ENCODE measurements around the gene RERE.

RERE gene

DNA sequence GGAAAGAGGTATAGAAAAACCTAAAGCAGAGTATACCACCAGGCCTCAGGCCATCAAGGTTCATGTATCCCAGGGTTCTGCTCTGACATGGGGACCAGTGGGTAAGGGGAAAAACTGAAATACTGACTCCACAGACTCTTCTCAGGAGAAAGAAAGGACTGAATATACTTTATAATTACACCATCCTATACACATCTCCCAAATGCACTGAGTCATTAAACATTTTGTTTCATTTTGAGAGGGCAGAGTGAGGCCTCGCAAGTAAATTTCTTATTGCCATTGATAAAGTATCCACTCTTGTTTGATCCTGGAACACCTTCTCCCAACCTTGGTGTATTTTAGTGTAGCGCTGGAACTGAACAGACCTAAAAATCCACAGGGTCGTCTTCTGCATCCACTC is 251.6 kb downstream of the RERE start:
- no peak for DNase-seq

DNA sequence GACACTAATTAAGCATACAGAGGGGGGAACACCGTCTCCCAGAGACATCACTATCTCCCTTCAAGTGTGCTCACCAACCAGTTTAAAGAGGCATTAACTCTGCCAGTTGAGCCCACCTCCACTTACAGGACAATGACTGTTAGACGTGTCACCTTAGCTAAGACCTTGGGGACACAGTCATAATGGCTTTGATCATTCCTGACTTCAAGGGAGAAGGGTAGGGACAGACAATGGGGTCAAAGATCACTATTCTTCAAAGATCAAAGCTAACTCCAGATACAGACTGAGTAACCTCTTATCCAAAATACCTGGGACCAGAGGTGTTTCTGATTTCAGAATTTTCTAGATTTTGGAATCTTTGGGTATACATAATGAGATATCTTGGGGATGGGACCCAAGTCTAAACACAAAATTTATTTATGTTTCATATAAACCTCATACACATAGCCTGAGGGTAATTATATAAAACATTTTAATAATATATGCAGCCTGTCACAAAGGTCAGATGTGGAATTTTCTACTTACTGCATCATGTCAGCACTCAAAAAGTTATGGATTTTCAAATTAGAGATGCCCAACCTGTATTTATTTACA is 253.4 kb downstream of the RERE start:
- DNase-seq: no peak

DNA sequence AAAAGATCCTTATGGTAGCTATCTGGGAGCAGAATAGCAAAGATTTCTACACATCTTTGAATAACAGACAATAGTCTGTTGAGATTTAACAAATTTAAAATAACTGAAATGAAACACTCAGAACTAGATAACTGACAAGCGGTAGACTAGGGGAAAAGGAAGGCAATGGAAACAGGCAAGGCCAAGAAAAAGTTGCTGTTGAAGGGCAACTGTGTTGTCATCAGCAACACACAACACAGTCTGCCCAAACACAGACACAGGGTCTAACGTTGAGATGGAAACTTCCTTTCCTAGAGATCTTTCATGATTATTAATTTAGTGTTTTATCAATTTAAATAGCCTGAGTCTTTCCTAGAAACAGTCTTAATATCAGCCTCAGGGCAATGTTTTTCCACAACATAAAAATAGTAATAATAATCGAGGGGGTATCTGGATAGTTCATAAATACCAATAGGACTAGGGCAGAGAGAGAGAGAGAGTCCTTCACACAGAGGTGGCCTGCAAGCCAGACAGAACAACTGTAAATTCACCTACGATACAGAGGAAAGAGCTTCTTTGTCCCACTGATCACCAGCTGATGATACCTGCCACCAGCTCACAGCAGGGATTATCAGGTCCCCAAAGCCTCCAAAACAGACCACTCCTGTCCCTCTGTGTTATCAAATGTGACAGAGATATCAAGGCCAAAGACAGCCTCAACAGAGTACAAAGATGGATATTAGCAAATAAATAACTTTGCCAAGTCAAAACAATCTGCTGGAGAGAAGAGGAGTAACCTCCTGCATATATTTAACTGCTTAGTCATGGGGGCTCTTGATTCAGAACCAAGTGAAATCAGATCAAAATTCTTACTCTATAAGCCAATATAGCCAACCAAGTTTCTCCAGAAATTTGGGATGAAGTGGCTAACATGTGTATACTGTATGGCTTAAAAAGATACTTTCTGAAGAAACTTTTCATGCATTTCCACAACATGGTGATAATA is 254.3 kb downstream of the RERE start:
- DNase-seq: no peak

DNA sequence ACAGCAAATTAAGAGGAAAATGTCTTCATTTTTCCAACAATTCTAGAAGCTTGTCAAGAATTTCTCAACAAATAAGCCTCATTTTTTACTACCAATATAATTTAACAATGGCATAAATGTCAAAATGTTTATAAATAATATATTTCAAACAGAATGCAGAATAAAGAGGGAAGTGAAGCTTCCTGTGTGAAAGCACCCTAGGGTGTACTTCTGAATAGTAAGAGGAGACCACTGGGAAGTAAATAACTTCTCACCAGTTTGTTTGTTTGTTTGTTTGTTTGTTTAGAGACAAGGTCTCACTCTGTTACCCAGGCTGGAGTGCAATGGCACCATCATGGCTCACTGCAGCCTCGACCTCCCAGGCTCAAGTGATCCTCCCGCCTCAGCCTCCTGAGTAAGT is 255.2 kb downstream of the RERE start:
- DNase-seq: no peak

DNA sequence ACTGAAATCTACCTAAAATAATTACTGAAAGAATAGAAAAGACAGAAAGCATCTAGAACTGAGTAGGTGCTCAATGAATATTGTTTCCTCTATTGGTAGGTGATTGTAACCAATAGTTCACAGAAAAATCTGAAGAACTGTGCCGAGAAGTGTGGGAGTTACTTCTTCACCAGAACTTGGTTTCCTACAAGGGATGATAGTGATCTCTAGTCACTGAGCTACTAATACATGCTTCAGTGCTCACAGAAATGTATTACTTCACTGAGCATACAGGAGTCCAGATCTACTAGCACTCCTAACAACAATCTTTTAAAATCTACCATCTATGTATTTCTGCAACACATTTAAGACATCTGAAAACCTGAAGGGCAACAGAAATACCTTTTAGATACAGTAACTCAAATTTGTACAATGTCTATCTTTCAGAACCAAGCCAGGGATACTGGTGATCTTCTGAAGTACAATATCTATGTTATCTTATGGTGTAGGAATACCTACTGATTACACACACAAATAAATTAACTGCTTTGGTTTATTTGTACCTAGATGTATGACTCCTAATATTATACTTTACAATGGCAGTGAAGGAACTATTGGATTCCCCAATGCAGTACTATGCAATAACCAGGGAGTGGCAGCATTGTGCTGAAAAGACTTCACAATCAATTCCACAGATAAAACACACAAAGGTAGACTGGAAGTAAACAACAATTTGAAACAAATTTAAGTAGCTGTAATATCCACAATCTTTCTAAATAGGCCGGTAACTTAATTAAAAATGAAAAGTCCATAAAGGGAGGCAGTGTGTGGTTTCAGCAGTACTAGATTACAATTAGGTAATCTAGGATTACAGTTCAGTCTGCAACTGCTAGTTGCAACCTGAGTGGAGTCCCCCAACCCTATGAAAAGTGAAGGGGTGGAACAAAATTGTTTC is 256.6 kb downstream of the RERE start:
- peak in 1 of 2 donors; percentile 71 for DNase-seq

DNA sequence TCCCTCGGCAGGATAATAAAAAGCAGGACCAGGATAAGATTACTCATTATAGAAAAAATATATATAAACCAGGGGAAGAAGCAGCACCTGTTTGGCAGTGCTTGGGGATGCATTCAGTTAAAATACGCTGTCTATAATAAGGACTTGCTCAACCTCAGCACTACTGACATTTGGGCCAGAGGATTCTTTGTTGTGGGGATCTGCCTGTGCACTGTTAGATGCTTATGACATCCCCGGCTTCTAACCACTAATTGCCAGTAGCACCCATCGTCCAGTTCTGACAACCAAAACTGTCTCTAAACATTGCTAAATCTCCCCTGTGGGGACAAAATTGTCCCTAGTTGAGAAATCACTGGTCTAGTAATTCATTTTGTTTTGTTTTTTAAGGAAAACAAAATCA is 257.4 kb downstream of the RERE start:
- DNase-seq: no peak

DNA sequence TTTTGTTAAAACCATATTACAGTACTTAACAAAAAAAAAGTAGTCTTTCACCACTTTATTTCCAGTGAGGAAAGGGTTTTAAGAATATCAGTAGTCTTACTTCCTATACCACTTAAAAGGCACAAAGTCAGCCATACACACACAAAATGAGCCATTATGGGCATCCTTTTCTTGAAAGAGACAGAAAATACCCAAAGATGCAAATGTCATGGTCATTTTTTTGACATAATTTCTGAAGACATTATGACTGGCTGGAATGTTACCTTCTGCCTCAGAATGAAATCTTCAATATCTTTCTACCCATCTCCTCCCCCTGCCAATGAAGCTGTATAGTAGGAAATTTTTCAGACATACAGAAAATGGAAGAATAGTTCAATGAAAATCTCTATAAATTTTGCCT is 261.9 kb downstream of the RERE start:
- DNase-seq: no peak

DNA sequence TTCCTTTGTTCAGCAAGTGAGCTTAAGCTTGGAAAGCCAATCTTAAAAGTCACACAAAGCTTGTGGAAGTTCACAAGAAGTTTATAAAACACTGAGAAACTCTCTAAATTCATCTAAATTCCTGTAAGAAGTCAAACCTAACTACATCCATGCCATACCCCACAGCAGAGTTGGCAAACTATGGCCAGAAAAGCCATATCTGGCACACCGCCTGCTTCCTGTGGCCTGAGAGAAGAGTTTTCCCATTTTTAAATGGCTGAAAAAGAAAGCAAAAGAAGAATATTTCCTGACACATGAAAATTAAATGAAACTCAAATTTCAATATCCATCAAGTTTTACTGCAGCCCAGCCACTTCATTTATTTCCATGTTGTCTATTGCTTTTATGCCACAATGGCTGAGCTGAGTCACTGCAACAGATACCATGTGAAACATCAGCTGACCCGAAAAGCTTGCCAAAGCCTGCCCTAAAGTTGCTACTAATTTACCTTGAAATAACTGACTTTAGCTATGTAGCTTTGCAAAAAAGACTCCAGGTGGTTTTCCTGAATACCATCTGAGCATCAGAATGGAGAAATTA is 262.4 kb downstream of the RERE start:
- no peak for DNase-seq

DNA sequence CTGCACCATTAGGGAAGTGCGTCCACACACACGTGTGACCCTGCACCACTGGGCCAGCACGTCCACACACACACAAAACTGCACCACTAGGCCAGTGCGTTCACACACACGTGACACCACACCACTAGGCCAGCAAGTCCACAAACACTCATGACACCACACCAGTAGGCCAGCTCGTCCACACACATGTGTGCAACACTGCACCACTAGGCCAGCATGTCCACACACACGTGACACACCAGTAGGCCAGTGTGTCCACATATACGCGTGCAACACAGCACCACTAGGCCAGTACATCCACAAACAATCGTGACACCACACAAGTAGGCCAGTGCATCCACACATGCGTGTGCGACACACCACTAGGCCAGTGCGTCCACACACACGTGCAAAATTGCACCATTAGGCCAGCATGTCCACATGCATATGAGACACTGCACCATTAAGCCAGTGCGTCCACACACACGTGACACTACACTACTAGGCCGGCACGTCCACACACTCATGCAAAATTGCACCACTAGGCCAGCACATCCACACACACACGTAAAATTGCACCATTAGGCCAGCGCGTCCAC is 264.5 kb downstream of the RERE start:
- no peak for DNase-seq

DNA sequence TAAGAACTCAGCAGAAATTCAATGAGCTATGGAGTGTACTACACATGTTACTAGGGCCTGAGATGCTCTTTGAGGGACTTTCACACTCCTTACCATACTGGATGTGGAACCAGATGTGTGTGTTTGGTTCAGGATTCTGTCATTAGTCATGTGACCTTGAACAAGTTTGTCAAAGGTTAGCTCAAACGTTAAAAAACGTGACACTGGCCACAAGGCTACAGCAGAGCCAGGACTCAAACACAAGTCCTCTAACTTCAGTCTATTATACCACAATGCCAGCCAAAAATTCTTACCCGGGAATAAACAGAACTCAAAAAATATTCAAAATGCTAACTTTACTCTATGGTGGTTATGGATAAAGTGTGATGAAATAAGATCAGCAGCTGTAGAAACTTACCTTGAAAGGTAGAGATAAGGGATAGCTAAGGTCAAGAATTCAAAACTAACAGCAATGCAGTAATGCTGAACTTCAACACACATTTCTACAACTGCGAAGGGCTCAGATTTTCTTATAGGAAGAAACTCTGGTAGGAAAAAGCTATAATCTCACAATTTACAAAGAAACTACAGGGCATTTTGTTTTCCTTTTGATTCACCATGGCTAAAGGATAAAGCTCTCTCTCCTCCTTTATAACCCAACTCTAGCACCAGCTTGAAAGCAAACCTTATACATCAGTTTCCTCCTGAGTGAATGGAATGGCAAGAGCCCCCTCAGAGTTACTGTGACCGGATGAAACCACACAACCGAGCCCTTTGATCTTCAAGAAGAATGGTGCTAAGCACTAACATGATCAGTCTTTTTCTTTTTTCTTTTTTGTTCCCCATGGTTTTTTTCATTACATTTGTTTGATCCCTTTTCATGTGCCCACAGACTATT is 265.6 kb downstream of the RERE start:
- DNase-seq: no peak

DNA sequence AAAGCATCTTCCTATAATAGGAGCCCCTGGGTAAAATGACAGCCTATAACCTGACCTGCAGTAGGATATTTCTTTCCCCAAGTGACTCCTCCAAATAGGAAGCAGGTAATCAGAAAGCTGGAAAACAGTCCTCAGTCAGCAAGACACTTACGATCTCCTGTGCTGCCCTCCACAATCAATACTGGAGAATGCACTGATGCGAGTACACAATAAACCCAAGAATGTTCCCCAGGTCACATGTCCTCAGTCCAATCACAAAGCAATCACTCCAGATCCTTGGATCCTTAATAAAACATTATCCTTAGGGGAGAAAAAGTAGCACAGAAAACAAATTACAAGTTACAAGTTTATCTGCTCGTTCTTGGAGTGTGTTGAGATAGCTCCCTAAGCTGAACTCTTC is 266.4 kb downstream of the RERE start:
- DNase-seq: no peak

DNA sequence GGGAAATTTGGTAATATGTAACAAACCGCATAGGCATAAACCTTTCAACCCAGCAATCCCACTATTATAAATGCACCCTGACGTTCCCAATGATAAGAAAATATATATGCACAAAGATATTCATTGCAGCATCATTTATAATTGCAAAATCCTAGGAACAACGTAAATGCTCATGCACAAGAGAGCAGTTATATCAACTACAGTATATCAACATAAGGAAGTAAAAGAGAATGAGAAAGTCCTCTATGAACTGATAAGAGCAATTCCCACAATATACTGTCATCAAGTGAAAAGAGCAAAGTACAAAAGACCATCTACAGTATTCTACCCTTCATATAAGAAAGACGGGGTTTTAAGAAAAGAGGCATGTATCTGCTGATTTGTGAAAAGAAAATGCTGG is 269.6 kb downstream of the RERE start:
- no peak for DNase-seq

DNA sequence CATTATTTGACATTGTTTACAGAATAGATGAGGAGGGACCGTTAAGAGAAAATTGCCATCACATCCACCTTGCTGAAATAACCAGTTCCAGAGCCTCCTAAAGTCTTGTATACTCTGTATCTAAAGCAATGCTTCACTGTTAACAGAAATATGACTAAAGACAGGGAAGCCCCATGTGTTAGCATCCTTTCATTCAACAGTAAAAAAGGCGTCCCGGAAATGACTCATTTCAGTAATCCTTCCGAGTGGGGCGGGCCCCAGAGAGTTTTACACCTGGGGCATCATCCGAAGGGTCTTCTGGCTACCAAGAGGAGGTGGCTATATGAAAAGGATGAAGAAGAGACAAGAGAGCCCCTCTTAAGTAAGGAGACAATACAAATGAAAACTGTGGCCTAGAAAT is 272.4 kb downstream of the RERE start:
- no peak for DNase-seq

DNA sequence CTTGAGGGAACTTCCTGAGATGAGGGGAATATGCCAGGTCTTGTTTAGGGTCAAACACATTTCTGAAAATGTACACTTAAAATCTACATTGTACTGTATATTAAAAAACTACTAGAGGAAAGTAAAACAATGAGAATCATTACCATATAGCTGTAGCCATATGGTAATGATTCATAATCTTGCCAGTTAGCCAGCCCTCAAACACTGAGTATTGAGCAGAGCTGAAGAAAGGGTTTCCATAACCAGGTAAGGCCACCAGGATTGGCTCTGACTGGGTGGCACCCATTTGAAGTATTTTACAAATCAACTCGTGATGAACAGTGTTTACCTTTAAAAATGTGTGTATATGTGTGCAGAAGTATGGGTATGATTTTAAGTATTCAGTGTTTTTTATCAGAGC is 272.8 kb downstream of the RERE start:
- no peak for DNase-seq

DNA sequence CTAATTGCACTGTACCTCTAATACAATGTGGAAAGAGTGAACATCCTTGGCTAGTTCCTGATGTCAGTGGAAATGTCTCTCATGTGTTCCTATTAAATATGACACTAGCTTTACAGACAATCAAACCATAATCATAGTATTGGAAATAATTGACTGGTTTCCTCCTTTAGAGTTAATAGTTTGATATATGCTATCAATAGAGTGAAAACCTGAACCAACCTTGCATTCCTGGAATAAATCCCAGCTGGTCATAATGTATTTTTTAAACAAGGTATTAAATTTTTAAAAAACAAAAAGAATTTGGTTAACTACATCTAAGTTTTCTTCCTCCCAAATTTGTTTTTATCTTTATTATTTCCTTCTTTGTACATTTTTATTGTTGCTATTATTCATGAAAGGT is 273.5 kb downstream of the RERE start:
- DNase-seq: no peak

DNA sequence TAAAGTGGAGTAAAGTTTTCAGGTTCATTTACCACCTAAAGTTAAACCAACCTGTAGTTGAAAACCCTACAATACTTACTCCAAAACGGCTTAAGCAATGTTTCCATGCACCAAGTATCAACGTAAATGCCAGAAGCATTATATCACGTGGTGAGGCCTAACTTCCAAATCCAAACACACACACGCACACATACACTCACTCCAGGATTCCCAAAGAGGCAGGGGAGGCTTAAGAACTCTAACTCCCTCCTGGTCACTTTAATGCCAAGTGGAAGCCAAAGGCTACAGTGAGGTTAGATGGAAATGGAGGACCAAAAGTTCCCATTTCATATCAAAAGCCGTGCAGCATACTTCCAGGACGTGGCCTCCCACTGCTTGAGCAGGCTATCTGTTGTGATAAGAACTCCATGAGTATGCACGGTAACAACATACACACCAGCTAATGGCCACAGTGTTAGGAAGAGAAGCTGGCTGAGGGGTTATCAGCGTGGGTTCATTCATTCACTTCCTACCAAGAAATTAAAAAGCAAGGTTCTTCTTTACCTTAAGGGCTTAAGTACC is 275.4 kb downstream of the RERE start:
- DNase-seq: no peak

DNA sequence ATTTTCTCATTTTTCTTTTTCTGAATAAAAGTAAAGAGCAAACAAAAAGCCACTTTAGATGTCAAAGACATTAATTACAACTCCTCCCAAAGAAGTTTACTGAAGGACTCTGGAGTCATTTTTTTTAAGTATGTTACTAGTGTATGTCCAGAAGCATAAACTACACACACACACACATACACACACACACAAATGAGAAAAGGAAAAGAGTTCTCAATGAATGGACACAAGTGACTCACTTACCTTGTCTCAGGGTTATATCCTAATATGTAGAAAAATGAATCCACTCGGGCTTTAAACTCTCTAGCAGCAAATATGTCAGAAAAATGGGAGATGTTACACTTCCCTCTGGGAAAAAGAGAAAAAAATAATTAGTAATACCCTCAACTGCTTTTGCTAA is 276.5 kb downstream of the RERE start:
- DNase-seq: no peak

DNA sequence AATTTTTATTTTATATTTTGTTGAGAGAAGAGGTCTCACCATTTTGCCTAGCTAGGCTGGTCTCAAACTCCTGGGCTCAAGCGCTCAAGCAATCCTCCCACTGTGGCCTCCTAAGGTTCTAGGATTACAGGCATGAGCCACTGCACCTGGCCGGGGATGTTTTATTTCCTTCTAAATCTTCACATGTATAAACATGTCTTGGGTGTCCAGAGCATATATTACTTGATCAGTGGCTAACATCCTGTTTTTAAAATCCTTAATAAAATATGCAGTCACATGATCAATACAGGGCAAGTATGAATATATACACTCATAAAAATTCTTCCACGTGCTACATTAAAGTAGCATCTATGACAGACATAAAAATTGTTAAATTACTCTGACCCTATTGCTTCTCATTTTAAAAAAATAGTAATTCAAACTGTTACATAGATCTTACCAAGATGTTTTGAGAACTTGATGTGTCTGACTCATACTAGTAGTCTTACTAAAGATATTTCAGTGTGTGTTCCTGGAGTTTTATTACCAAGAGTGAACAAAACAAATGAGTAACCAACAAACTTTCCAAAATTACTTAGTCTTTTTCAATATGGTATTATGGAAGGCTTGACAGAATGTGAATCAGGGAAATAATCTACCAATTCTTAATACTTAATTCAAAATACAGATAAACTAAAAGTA is 277.0 kb downstream of the RERE start:
- DNase-seq: no peak

DNA sequence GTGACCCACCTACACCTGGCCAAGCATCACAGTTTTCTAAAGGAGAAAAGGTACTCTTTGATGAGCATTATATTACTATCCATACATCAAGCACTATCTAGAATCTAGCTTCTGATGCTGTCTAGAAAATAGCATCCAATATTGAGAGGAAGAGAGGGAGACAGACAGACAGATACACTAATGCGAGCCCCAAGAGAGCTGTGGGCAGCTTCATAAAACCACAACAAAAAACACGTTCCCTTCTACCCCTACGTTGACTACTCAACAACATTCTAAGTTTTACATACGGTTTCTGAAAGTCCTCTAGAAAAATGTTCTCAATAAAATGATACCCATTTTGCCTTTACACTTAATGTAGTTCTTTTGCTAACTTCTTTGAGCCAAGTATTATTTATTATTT is 277.8 kb downstream of the RERE start:
- DNase-seq: no peak

DNA sequence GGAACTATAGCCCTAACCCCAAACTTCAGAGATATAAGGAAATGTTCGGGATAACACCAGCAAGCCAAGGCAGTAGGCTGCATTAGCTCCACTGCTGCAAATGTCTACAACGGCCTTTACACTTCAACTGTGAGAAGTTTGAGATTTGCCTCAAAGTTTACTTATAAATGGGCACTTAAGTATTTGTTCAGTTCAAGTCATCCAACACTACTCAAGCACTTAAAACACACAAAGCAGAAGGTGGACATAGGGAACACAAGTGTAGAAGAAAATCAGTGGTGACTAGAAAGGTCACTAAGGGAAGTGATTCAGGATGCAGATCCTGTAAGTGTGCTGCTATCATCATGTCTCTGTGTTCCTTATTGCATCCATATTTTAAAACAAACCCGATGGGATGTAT is 278.9 kb downstream of the RERE start:
- DNase-seq: no peak

DNA sequence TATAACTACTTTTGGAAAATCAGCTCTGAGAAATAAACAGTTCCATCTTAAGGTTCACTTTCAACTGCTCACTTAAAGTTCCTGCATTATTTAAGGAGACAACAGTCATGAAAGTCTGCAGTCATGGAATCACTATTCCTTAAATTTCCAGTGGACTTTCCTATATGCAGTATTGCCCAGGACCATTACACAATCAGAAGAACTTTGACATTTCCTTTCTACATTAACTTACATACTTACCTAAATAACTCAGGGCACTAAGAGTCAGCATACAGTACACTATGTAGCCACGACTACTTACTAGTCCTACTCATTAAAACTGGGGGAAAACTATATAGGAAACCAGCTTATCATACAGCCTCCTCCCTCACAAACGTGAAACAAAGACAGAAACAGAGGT is 279.4 kb downstream of the RERE start:
- DNase-seq: no peak
